ENCODE data around the gene TCEA2. TPM values are rescaled to one million over a fixed set of nuclear protein-coding genes. Genes with fewer than 3 reads are reported as not detected.
A peak's percentile ranks its signal among the peaks of the same experiment; 100 is the strongest.

The TCEA2 gene
- total and polyA plus RNA-seq, 9 of the 15 experiments (the other 6 are each of a cell fraction or from before 2014, with no cell fraction given) = 1.4 to 28.7 (median 5.4) TPM

DNA sequence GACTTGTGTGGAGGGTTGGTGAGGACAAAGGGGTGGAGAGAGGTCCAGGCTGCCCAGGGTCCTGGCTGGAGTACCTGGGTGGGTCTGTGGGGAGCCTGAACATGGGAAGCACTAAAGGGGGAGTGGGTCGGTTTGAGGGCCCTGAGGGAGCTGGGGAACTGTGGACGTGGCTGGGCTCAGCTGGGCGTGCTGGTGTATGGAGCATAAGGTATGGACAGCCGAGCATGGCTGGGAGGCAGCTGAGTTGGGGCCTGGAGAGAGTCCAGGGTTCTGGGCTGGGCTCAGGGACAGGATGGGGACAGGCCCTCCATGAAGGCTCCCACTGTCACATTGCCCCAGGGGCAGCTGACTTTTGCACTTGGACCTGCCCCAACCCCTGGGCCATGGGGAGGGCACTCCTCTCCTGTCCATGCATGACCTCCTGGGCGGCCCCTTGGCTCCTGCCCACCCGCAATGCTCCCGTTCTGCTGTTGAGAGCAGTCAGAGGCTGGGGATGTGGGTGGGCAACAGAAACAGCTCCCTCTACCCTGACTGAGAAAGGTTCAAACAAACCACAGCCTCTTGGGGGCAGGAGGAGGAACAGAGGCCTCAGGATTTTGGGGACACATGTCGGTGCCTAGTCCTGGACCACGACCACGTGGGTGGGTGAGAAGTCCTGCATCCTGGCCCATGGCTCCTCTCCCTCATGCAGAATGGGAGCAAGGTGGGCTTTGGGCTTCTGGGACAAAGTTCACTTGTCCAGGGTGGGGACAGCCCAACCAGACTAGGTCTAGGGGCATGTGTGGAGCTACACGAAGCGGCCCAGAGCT lies 22.6 kb upstream of the TCEA2 start:
- peaks cover 6% of the 10 kb centered on the region for H3K9me1 ChIP-seq (ENCODE audit: control insufficient read depth, insufficient read depth, low read length)
- no peaks in the 10 kb centered on the region for H3K36me3 ChIP-seq (ENCODE audit: control insufficient read depth, insufficient read depth, low read length)
- no peaks in the 10 kb centered on the region for H3K9me3 ChIP-seq (replicated peaks; ENCODE audit: control insufficient read depth, insufficient read depth, low read depth, low read length)
- no peaks in the 10 kb centered on the region for H3K27me3 ChIP-seq (ENCODE audit: control insufficient read depth in 2 of 2, insufficient read depth in 2 of 2, low read length in 2 of 2)
- ChIA-PET POLR2A (interaction anchor here (0.6 to 0.7 kb wide), 3 partner anchors 8 to 88 kb away, joined by 3 read pairs; no protein-coding TSS in a partner anchor), CTCF (ENCODE audit: low intra/inter-chr PET ratio) (interaction anchor here (2.1 kb wide), 1 partner anchor 80 kb away, joined by 16 read pairs; no protein-coding TSS in a partner anchor)
- FAIRE-seq = no peak
- H3K4me2 ChIP-seq (ENCODE audit: insufficient read depth, low read length) = no peak overlapping the region
- TF ChIP-seq, protein P1, sequence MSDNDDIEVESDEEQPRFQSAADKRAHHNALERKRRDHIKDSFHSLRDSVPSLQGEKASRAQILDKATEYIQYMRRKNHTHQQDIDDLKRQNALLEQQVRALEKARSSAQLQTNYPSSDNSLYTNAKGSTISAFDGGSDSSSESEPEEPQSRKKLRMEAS (CRISPR knock-in tag; IDR thresholded peaks at IDR 0.05) = peak; percentile 36; the same call in 1 of the 2 replicates
- no peak for TF ChIP-seq ZNF282 (CRISPR knock-in tag; IDR thresholded peaks at IDR 0.05)
- no peak for TF ChIP-seq ZNF766 (CRISPR knock-in tag; conservative IDR thresholded peaks at IDR 0.05)
- TF ChIP-seq MTA2 (IDR thresholded peaks at IDR 0.05; ENCODE audit: low read depth) = no peak
- TF ChIP-seq, protein P2, sequence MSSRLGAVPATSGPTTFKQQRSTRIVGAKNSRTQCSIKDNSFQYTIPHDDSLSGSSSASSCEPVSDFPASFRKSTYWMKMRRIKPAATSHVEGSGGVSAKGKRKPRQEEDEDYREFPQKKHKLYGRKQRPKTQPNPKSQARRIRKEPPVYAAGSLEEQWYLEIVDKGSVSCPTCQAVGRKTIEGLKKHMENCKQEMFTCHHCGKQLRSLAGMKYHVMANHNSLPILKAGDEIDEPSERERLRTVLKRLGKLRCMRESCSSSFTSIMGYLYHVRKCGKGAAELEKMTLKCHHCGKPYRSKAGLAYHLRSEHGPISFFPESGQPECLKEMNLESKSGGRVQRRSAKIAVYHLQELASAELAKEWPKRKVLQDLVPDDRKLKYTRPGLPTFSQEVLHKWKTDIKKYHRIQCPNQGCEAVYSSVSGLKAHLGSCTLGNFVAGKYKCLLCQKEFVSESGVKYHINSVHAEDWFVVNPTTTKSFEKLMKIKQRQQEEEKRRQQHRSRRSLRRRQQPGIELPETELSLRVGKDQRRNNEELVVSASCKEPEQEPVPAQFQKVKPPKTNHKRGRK (tag; IDR thresholded peaks at IDR 0.05) = no peak
- no peak for TF ChIP-seq PCBP2 (IDR thresholded peaks at IDR 0.05; ENCODE audit: low read depth, low read length, poor library complexity, severe bottlenecking)
- TF ChIP-seq XRCC5 (IDR thresholded peaks at IDR 0.05; ENCODE audit: low read depth, low read length) = no peak
- TF ChIP-seq POLR2G (IDR thresholded peaks at IDR 0.05; ENCODE audit: low read depth, low read length) = 0 out of 2 replicates have a peak, but pooled peaks have one; percentile 22
- no peak overlapping the region for H3K4me3 ChIP-seq
- no peak for DNase-seq (ENCODE audit: extremely low read depth in 1 of 4, low spot score in 3 of 4)
- peak overlapping the region in 1 of 2 experiments; percentile 75; a peak in 2 of 4 replicates for H3K9ac ChIP-seq (ENCODE audit: insufficient read depth in 1 of 2, low read depth in 2 of 2, low read length in 2 of 2)
- 67% methylated on average over 12 of the region's 12 CpGs for WGBS (ENCODE audit: insufficient coverage, low coverage, missing lambda C conversion rate)
- peaks cover 46 to 86% of the 10 kb centered on the region in 2 experiments for H3K4me1 ChIP-seq (replicated peaks in 1 of 2; ENCODE audit: control insufficient read depth in 2 of 2, insufficient read depth in 2 of 2, low read length in 2 of 2)
- ATAC-seq = no peak
- intact Hi-C loops (cut with micrococcal nuclease) = no loop called here
- in situ Hi-C loops (cut with MboI) = no loop called here
- no peaks in the 10 kb centered on the region for H4K20me1 ChIP-seq (replicated peaks; ENCODE audit: control insufficient read depth, insufficient read depth, low read length)
- no peak overlapping the region for H2AFZ ChIP-seq (ENCODE audit: low read depth, low read length)
- no peak overlapping the region for H3K27ac ChIP-seq (ENCODE audit: extremely low read depth, low read depth, low read length)
- BruUV-seq (replicated peaks) = no TSS peak
- H3K79me2 ChIP-seq (ENCODE audit: control insufficient read depth, insufficient read depth, low read length) = no peaks in the 10 kb centered on the region; the same call in 2 of the 3 replicates
